GM19023 (cell line): ENCODE results near the gene ARL16.
A peak's percentile ranks its signal among the peaks of the same experiment; 100 is the strongest.

ENCODE experiments used
- ATAC-seq: cut with Tn5 transposase; IDR thresholded peaks from one replicate; pipeline ENCODE4 v1.9.1; 2021; ENCODE audit warnings: mild to moderate bottlenecking, moderate library complexity; ENCODE audit not compliant: unreplicated experiment

Gene ARL16, protein sequence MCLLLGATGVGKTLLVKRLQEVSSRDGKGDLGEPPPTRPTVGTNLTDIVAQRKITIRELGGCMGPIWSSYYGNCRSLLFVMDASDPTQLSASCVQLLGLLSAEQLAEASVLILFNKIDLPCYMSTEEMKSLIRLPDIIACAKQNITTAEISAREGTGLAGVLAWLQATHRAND

DNA sequence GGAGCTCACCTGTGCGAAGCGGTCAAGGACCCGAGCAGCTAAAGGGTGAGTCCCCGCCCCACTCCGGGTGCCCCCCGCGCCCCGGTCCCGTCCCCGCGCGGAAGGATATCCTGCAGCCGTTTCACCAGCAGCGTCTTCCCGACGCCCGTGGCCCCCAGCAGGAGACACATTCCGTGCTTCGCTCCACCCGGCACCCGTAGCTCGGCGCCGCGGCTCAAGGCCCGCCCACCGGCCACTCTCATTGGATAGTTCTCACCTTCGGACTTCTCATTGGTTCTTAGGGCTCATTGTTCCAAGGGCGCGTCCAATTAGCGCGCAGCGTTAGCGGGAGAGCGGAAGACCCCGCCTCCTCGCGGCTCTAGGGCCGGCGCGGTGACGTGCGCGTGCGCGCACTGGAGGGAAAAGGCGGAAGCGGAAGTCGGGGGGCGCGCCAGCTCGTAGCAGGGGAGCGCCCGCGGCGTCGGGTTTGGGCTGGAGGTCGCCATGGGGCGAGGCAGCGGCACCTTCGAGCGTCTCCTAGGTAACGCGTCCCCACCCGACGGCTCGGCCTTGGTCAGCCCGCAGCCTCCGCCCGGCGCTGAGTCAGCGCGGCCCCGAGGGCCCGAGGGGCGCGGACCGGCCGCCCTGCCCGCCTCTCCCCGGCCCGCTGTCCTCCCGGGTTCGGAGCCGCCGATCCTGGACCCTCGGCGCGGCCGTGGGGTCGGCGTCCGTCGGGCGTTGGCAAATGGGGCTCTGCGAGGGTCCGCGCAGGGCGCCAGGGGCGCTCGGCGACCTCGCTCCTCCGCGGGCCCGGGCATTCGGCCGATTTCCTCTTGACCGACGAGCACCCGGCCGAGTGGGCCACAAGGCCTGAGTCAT, at the start of gene ARL16, which contains the start of gene HGS:
Gene ARL16 (minus strand): TSS at position 214 of the 858 bp plus-strand sequence. CDS start 44 bp downstream, at position 170.
Gene HGS (plus strand): TSS at position 428 of the 858 bp plus-strand sequence. CDS start 56 bp downstream, at position 484.
- peak; percentile 92 for ATAC-seq

DNA sequence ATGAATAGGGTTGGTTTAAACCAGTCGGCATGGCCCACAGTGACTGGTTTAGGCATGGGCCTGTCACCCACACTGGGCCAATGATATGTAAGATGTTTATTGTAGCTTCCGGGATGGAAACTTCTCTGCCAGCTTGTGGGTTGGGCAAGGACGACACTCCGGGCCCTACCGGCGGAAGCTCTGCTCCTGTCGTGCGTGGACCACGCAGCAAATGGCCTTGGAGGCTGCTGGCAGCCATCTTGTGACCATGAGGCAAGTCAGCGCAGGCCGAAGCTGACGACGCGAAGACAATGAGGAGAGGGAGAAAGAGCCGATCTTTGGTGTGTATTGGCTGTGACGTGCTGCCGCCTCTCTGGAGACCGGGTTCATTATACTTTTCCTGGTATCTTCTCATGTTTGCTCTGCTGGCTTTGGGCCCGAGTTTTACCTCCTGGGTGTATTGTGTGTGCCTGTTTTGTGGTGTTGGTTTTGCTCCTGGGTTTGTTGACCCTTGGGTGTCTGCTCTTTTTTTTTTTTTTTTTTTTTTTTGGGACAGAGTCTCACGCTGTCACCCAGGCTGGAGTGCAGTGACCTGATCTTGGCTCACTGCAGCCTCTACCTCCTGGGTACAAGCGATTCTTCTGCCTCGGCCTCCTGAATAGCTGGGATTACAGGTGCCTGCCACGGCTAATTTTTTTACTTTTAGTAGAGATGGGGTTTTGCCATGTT, 43.9 kb upstream of the ARL16 start:
- no peak for ATAC-seq

DNA sequence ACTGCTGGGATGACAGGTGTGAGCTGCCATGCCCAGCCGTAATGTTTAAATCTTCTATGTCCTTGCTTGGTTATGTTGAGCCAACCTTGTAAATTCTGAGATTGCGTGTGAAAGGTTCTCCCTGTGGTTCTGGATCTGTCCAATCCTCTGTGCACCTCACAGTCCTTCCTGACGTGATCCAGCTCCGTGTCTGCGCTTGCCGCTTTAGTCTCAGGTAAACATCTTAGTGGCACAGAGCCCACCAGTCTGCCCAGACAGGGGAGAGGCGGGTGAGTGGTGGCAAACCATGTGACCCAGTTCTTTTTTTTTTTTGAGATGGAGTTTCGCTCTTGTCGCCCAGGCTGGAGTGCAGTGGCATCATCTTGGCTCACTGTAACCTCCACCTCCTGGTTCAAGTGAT, 42.4 kb upstream of the ARL16 start:
- ATAC-seq, result no peak

DNA sequence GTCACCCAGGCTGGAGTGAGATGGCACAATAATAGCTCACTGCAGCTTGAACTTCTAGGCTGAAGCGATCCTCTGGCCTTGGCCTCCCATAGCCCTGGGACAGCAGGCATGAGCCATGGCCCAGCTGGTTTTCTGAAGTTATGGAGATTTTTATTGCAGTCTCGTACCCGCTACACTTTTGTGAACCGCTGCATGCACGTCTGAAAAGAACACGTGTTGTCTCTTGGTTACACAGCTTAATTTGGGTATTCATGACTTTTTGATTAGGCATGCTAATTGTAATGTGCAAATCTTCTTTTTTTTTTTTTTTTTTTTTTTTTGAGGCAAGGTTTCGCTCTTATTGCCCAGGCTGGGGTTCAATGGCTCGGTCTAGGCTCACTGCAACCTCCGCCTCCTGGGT, 41.8 kb upstream of the ARL16 start:
- ATAC-seq, result no peak

DNA sequence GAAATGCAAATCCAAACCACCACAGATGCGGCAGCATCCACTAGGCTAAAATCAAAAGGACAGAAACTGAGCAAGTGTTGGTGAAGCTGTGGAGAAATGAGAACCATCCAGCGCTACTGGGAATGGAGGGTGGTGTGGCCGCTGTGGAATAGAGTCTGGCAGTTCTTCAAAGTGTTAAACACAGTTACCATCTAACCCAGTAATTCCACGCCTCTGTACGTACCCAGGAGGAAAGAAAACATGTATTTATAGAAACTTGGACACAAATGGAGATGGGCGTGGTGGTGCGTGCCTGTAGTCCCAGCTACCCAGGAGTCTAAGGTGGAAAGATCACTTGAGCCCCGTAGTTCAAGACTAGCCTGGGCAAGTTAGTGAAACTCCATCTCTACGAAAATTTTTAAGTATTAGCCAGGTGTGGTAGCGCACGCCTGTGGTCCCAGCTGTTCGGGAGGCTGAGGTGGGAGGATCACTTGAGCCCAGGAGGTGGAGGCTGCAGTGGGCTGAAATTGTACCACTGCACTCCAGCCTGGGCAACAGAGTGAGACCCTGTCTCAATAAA, 40.1 kb upstream of the ARL16 start:
- no peak for ATAC-seq

DNA sequence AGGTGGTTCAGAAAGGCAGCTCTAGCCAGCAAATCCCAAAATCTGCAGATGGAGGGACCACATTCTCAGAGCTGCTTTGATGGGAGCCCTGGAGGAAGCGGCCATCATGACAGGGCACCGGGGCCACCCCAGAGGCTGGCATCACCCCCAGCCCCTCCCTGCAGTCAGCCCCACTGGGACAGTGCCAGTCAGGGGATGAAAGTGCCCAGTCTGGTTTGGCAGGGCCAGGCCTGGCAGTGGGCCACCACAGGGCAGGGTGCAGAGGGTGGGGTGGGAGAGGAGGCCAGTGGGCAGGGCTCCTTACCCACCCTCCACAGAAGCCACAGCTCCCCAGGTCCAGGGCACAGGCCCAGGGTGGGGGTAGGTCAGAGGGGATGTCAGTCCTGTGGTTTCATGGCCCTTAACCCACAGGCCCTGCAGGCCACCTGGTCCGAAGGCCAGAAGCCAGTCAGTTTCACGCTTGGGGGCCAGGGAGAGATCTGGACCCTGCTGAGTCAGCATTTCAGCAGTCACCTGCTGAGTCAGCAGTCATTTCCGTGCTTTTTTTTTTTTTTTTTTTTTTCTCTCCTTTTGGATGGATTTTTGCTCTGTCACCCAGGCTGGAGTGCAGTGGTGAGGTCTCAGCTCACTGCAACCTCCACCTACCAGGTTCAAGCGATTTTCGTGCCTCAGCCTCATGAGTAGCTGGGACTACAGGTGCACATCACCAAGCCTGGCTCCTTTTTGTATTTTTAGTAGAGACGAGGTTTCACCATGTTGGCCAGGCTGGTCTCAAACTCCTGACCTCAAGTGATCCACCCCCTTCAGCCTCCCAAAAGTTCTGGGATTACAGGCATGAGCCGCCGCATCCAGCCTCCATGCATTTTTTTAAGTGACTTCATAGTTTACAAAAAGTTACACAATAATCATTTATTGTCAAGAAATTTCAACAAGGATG, 38.9 kb upstream of the ARL16 start:
- ATAC-seq, result no peak

DNA sequence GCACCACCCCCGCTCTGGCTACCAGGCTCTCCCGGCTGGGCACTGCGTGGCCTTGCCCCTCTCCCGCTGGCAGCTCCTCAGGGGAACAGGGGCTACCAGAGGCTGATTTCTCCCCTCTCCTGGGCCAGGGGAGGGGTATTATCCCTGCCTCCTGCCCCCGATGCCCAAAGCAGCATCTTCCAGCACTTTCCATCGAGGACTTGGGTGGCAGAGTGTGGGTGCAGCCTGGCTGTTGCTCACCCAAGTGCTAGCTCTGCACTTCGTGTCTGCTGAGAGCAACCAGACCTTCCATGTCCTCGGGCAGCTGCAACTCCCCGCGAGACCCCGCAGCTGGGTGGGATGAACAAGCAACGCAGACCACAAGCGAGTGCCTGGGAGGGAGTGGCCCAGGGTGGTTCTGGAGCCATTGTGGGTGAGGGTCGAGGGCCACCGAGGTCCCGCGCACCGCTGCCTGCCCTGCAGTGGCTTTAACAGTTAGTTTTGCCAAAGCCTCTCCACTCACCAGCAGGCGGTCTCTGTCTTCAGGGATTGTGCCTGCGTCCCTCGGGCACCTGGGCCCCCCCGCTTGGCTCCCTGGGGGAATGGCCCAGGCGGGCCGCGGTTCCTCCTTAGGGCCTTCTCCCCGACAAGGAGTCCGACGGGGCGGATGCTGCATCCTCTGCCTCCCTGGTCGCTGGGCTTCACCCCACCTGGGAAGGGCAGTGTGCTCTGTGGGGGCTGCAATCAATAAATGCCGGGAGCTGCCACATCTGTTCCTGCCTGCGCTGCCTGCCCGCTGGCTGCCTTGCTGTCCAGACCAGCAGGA, 36.9 kb upstream of the ARL16 start:
- ATAC-seq, result no peak

DNA sequence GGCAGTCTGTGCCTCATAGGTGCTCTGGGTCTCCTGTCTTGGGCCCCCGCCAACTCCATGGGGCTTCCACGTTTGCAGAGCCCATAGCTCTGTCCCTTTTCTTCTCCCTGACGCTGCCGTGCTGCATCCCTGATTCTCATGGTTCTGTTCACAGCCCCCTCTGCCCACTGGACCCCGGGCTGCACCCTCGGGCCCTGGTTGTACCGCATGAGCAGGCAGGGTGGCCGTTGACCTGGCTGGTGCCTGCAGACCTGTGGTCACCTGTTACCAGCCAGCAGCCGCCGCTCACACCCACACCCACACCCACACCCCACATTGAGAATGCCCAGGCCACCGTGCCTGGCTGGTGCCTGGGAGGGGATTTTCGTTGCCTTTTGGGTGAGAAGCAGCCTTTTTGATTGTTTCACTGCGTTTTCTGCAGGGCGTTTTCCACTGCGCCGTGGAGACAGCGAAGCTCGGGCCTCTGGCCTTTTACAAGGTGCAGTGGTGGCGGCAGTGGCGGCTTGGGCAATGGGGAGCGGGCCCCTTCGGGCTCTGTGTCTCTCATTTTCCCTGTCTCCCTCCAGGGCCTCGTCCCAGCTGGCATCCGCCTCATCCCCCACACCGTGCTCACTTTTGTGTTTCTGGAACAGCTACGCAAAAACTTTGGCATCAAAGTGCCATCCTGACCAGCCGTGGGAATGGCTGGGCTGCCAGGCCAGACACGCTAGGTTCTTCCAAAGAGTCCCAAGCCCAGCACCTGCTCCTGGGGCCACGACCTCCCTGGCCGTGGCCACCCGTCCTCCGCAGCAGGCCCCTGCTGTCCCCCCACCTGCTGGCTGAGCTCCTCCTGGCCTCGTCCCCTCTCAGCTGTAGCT, 36.0 kb upstream of the ARL16 start:
- ATAC-seq, result no peak

DNA sequence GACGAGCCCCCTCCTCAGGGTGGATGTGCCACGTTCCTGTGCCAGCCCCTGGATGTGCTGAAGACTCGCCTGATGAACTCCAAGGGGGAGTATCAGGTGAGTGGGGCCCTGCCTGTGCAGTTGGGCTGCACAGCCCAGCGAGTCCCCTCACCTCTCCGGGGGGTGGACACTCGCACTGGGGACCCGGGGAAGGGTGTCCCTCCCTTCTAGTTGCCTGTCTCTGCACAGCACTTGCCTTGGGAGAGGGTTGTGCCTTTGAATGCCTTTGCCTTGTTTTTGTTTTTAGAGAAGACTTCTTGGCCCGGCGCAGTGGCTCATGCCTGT, 34.1 kb upstream of the ARL16 start:
- no peak for ATAC-seq

DNA sequence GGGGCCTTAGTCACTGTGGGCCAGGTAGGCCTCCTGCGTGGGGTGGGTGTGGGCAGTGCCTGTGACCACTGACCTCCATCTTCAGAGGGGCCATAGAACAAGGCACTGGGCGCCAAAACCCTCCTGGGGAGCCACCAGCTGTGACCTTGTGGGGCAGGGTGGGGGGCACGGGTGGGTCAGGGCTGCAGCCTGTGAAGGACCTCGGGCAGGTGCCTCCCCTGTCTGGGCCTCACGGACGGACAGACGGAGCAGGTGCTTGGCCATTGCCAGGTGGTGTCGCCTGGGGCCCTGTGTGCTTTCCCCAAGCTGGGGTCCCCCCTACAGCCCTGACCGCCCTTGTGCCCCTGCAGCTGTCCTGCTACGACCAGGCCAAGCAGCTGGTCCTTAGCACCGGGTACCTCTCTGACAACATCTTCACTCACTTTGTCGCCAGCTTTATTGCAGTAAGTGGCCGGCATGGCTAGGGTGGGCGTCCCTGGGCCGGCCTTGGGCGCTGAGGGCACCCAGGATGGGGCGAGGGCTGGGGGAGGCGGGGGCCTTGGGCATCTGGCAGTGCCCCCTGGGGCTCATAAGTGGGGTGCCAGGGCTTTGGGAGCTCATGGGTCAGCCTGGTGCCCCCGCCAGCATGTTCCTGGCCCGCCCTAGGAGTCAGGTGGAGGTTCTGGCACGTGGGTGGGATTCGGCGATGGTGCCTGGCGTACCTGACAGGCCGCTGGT, 33.6 kb upstream of the ARL16 start:
- no peak for ATAC-seq

DNA sequence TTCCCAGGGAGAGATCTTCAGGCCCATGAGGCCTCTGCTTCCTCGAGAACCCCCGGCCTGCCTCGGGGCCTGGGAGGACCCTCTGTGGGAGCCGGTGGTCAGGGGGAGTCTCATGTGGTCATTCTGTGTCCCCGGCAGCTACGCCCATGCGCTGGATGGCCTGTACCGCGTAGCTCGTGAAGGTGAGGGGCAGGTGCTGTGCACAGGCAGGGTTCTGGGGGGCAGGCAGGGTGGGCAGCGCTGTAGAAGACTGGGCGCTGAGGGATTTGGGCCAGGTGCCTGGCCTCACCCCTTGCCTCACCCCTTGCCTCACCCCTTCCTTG, 33.0 kb upstream of the ARL16 start:
- no peak for ATAC-seq

DNA sequence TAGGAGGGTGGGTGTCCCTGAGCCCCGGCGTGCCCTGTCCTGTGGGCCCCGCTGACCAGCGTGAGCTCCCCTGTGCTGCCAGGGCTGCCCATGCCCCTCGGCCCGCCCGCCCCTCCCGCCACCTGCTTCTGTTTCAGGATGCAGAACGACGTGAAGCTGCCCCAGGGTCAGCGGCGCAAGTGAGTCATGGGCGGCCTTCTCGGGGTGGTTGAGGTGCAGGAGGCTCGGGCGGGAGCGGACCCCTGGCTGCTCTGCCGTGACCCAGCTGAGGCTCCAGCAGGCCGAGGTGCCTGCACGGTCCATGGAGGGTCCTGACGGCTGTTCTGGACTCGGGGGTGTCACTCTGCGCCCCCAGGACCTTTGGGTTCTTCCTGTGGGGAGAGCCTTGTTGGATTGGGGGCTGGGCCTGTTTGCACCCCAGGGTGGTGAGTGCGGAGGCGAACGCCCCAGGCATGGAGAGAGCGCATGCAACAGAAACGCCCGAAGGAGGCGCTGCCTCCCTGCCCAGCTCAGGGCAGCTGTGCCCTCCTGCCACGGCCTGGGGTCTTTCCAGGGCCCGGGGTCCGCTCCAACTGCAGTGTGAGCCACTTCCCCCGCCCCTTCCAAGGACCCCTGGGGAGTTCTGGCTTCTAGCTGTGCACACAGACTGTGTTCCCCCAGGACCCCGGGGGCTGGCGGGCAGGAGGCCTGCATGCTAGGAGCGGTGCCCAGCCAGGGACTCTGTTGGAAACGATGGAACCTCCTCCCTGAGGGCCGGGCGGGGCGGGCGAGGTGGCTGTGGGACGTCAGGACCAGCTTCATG, 32.5 kb upstream of the ARL16 start:
- no peak for ATAC-seq

DNA sequence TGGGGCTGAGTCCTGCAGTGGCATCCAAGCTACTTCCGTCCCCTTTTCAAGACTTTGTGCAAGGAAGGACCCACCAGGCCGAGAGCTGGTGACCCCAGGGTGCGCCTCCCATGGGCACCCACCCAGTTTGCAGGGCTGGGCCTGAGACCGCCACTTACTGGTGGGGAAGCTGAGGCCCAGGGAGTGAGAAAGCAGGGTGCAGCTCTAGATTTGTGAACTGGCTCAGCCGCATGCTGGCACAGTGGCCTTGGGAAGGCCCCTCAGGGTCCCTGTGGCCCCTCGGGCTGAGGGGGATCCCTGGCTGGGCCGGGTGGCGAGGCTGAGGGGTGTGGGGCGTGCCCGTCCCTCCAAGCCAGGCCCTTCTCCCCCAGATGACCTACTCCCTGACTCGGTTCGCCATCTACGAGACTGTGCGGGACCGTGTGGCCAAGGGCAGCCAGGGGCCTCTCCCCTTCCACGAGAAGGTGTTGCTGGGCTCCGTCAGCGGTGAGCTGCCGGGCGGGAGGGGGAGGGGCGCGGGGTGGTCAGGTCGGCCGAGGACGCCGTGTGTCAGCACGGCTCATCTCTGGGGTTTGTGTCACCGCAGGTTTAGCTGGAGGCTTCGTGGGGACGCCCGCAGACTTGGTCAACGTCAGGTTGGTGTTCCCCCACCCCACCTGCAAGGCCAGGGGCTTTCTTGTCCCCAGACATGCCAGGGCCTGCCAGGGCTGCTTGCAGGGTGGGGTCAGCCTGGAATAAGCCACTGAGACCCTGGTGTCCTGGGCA, 31.7 kb upstream of the ARL16 start:
- no peak for ATAC-seq

DNA sequence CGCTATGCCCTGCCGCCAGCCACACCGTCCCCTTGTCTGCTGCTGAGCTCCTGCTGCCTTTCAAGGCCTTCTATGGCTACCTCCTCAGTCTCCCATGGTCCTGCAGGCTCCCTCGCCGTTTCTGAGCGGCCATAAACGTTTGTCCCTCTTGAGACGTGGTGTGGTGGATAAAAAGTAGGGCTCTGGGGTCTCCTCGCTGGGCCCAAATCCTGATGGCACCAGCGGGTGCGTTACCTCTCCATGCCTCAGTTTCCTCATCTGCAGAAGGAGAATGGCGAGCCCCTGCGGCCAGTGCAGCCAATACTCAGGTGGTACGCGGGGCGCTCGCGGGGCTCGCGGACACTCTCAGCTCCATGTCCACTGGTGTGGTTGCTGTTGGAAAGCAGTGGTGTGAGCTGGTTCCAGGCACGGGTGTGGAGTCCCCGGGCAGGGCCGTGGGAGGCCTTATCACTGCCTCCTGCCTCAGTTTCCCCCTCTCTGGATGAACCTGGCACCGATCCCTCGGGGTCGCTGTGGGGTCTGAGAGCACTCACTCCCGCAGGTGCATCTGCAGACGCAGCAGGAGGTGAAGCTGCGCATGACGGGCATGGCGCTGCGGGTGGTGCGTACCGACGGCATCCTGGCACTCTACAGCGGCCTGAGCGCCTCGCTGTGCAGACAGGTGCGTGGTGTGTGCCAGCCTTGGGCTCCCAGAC, 31.0 kb upstream of the ARL16 start:
- ATAC-seq, result no peak

DNA sequence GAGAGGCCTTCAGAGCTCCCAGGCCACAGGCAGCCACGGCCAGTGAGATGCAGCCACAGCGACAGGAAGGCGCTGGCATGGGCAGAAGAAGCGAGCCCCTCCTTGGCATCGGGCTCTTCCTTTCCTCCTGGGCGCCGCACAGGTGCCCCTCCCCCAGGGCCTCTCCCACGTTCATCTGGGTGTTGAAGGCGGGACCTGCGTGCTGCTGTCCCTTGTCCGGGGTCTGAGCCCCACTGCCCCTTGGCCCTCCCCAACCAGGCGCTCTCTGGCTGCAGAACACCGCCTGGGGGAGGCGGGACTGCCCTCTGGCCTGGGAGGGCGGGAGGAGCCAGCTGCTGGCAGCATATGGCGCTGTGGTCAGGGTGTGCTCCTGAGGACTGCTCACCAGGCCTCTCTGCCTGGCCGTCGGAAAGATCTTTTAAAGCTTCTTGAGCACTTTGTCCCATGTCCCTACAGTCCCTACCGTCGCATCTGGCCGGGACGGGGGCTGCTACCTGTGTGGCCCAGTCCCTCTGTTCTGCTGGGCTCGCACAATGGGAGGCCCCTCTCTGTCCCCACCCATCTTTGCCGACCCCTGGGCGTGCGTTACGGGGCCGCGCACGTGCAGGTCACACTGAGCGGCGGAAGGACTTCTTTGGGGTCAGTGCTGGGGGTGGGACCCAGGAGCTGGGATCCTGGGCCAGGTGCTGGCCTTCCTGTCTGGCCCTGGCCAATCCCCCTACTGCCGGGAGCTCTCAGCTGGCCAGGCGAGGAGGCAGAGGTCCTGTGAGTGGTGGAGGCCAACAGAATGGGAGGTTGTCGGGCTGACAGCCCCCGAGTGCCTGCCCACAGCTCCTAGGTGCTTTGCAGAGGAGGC, 30.2 kb upstream of the ARL16 start:
- no peak for ATAC-seq
